ENCODE data around the gene HLA-DMB.
A peak's percentile ranks its signal among the peaks of the same experiment; 100 is the strongest.

Gene HLA-DMB

GRCh38 chr6:32971581-32972352 lies 30.9 kb upstream of the HLA-DMB start:
- peak; percentile 100 for DNase-seq (ENCODE audit: low spot score)

- DNase-seq (ENCODE audit: low spot score), result no peak
Measured at GRCh38 chr6:32971242-32971580, 30.4 kb upstream of the HLA-DMB start.

GRCh38 chr6:32970413-32971241 lies 29.8 kb upstream of the HLA-DMB start:
- peak; percentile 80 for DNase-seq (ENCODE audit: low spot score)

DNA sequence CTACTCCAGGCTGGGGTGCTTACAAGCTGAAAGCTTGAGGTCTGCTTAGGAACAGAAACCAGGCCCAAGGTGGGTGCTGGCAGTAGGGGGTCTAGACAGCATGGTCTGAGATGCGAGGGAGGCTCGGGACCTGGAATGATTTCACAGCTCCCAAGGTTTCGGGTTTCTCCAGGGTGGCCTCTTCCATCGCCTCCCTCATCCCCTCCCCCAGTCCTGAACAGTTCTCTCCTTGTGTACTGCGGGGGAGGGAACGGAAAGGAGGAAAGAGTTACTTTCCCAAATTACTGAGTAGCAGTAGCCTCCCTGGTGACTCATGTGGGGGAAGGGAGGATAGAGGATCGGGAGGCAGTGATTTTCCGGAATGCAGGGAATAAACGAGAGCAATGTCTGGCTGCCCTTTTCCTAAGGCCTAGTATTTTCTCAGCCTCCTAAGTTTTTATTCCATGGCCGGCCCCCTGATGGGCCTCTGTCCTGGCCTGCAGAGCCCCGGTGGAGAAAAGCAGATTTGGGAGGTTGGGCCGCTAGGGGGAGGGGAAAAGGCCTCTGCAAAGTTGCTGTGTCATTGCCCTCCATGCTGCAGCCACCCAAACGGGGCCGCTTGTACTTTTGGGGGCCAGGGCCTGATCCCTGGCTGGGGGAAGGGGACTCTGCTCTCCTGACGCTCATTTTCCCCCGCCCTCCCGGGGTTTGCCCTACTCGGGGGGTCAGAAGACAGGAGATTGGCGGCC lies 29.0 kb upstream of the HLA-DMB start:
- peak; percentile 68 for DNase-seq (ENCODE audit: low spot score)

- peak; percentile 76 for DNase-seq (ENCODE audit: low spot score)
Measured at GRCh38 chr6:32968867-32969684, 28.2 kb upstream of the HLA-DMB start.

GRCh38 chr6:32968093-32968866 lies 27.5 kb upstream of the HLA-DMB start, which contains the start of gene BRD2:
BRD2 (plus strand) TSS chr6:32968594; CDS start chr6:32972899, 4,305 bp downstream.
- DNase-seq (ENCODE audit: low spot score), result peak; percentile 97

DNA sequence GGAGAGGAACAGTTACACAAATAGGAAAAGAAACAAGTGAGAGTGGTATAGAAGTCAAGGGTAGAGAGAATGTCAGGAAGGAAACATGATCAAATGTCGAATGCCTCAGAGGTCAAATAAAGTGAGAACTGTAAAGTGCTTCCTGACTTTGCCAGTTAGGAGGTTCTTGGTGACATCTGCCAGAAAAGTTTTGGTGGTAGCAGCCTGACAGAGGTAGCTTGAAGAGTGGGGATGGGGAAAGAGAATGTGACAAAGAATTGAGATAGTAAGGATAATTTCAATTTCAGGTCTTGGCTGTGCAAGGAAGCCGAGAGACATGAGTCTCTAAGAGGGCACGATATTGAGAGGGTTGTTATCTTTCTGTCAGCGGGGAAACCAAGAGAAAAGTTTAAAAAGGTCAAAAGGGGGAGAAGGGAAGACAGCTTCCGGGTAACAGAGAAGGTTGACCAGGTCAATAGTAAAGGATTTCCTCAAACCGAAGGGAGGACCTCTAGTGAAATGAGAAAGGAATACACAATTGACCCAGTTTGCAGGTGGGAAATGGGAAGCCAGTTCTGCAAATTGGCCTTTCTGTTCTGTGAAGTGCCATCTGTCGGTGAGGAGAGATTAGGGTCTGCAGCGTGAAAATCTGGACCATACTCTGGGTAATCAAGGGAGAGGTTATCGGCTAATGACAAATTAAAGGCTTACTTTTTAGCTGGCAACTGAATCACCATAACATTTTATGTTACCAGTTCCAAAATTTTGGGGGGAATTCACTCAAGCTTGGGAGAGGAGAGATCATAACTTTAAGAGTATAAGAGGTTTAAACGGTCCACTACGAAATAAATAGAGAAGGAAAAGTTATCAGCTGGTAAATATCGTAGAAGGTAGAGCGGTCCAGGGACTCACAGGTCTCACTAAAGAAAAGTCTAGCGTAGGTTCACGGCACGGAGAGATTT lies 26.6 kb upstream of the HLA-DMB start:
- DNase-seq (ENCODE audit: low spot score), result peak; percentile 79

GRCh38 chr6:32964776-32965175 lies 23.9 kb upstream of the HLA-DMB start:
- no peak for DNase-seq (ENCODE audit: low spot score)

- DNase-seq (ENCODE audit: low spot score), result no peak
Measured at GRCh38 chr6:32963866-32964265, 23.0 kb upstream of the HLA-DMB start.

- DNase-seq (ENCODE audit: low spot score), result no peak
Measured at GRCh38 chr6:32962213-32962826, 21.5 kb upstream of the HLA-DMB start.

DNA sequence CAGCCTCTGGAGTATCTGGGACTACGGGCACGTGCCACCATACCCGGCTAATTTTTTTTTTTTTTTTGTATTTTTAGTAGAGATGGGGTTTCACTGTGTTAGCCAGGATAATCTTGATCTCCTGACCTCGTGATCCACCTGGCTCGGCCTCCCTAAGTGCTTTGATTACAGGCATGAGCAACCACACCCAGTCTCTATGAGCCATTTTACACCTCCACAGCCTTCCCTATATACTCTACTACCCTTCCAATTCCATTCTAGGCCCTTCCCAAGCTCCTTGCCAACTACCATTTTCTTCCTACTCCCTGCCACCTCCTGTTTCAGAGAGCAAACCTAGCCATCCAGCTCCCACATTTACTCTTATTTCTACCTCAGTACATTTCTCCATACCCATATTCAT lies 19.7 kb upstream of the HLA-DMB start:
- DNase-seq (ENCODE audit: low spot score), result no peak

GRCh38 chr6:32956176-32956575 lies 15.3 kb upstream of the HLA-DMB start:
- no peak for DNase-seq (ENCODE audit: low spot score)

GRCh38 chr6:32954986-32955802 lies 14.4 kb upstream of the HLA-DMB start:
- no peak for DNase-seq (ENCODE audit: low spot score)

DNA sequence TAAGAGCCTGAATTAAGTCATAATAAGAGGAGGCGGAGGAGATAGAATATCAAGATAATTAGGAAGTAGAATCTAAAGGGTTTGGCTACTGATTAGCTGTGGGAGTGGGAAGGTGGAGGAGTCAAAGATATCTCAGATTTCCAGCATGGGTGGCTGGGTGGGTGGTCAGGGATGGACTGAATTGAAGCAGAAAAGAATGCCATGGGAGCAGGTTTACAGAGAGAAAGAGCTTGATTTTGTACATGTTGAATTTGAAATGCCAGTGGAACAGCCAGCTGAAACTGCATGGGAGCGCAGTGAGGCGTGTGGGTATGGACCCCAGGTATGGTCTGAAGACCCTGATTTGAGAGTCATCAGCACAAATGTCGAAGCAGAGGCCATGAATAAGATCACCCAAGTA lies 13.4 kb upstream of the HLA-DMB start:
- DNase-seq (ENCODE audit: low spot score), result no peak

- DNase-seq (ENCODE audit: low spot score), result no peak
Measured at GRCh38 chr6:32953775-32954174, 12.9 kb upstream of the HLA-DMB start.

- DNase-seq (ENCODE audit: low spot score), result peak; percentile 61
Measured at GRCh38 chr6:32952817-32953739, 12.2 kb upstream of the HLA-DMB start, which contains the start of gene HLA-DMA. HLA-DMA (minus strand) TSS chr6:32953097; CDS start chr6:32953036, 61 bp downstream.

DNA sequence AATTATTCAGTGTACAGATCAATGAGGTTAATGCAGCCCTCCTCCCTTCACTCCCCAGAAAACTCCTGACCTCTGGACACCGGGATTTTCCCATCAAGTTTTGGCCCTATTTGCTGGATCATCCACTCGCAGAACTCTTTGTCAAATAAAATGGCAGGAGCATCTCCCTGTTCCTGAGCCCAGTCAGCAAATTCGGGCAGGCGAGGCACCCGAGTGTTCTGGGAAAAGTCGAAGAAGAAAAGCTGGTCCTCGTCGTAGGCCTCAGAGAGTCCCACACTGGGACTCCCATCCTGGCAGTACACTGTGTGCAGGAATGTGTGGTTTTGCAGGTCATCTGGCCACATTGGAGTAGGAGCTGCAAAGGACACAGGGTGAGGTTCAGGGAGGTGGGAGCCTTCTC lies 9.6 kb upstream of the HLA-DMB start:
- no peak for DNase-seq (ENCODE audit: low spot score)

Measured in SK-N-DZ (cell line).